K562 (cell line): Measurements from ENCODE around the gene SP6. TPM values are rescaled to one million over a fixed set of nuclear protein-coding genes. Genes with fewer than 3 reads are reported as not detected.

Source experiments
- KLF16 ChIP-seq: IDR thresholded peaks from 2 replicates; pipeline ENCODE4 v1.6.1; 2016; ENCODE audit warnings: antibody characterized with exemption
- MAFK ChIP-seq: IDR thresholded peaks from 2 replicates; pipeline ENCODE4 v1.6.1; 2011; ENCODE audit warnings: low read length, improper control_type of control experiment
- MYC ChIP-seq, 2 experiments: fragments of 250-450 bp in 1 of 2; sonication (Bioruptor Pico) in 1 of 2; IDR thresholded peaks; 2 replicates each; pipeline versions ENCODE4 v1.5.1 to v1.6.1; 2012 to 2021; ENCODE audit warnings: low read depth in 2 of 2, borderline replicate concordance in 1 of 2, improper control_type of control experiment in 1 of 2, low read length in 1 of 2, mild to moderate bottlenecking in 1 of 2, moderate library complexity in 1 of 2
- NR2C1 ChIP-seq, 2 experiments: fragments of 450-650 bp; IDR thresholded peaks; 2 replicates each; pipeline ENCODE4 v1.6.1; 2017; ENCODE audit warnings: mild to moderate bottlenecking in 2 of 2, antibody characterized with exemption in 1 of 2, inconsistent platforms in 1 of 2, missing compliant biosample characterization in 1 of 2, missing genetic modification characterization in 1 of 2
- NR2C2 ChIP-seq, 2 experiments: fragments of 200-800 bp in 1 of 2; sonication (Bioruptor generic) in 1 of 2; sonication (generic) in 1 of 2; formaldehyde crosslinking in 1 of 2; IDR thresholded peaks; 2 replicates each; pipeline versions ENCODE4 v1.6.1 to v1.8.0; 2016 to 2022; ENCODE audit warnings: mild to moderate bottlenecking in 1 of 2, missing compliant biosample characterization in 1 of 2, missing genetic modification characterization in 1 of 2, missing genetic modification reagents in 1 of 2
- PCBP1 ChIP-seq: fragments of 200-400 bp; formaldehyde crosslinking; IDR thresholded peaks from 2 replicates; pipeline ENCODE4 v1.6.1; 2018; ENCODE audit warnings: mild to moderate bottlenecking, low read depth, low read length; ENCODE audit not compliant: poor library complexity, severe bottlenecking
- PML ChIP-seq: IDR thresholded peaks from 2 replicates; pipeline ENCODE4 v1.6.1; 2012; ENCODE audit warnings: low read length, inconsistent platforms
- RCOR1 ChIP-seq, 2 experiments: IDR thresholded peaks; 2 replicates each; pipeline ENCODE4 v1.6.1; 2012; ENCODE audit warnings: low read depth in 2 of 2, low read length in 2 of 2, borderline replicate concordance in 1 of 2, improper control_type of control experiment in 1 of 2
- TCF7 ChIP-seq: sonication (generic); IDR thresholded peaks from 2 replicates; pipeline ENCODE4 v1.6.1; 2016; ENCODE audit warnings: antibody characterized with exemption, borderline replicate concordance
- ZNF23 ChIP-seq: fragments of 250-450 bp; sonication (Bioruptor Pico); IDR thresholded peaks from 2 replicates; pipeline ENCODE4 v1.4.0; 2020; ENCODE audit warnings: mild to moderate bottlenecking
- ZSCAN29 ChIP-seq: fragments of 450-650 bp; IDR thresholded peaks from 2 replicates; pipeline ENCODE4 v1.6.1; 2017
- polyA plus RNA-seq, 8 experiments: library from polyadenylated mRNA; depleted of rRNA in 4 of 8; stranded (reverse) in 5 of 8; unstranded in 3 of 8; fragments of >200 nt; fragmentation: Nextera tagmentation in 2 of 8; fragmentation: Illumina TruSeq in 1 of 8; extraction: Ambion mirVana in 2 of 8; extraction: Trizol in 1 of 8; gene quantifications; 2 replicates each; pipeline versions ENCODE4 v1.2.1 to v1.2.3, GENCODE V29; 2011 to 2014; ENCODE audit warnings: inconsistent platforms in 1 of 8, missing spikeins in 1 of 8
- total RNA-seq, 7 experiments: library from RNA; depleted of rRNA in 6 of 7; stranded (reverse); fragments of >200 nt in 6 of 7; fragmentation: Illumina TruSeq in 2 of 7; extraction: Trizol in 2 of 7; gene quantifications; 2 replicates each; pipeline versions ENCODE4 v1.2.1 to v1.2.3, GENCODE V29; 2011 to 2021; ENCODE audit warnings: low replicate concordance in 1 of 7
- TF ChIP-seq, protein P1 (sequence below): fragments of 450-650 bp; IDR thresholded peaks from 2 replicates; pipeline ENCODE4 v1.6.1; 2017; ENCODE audit warnings: mild to moderate bottlenecking, moderate library complexity
- TF ChIP-seq, protein P2 (sequence below), 3 experiments: IDR thresholded peaks in 2 of 3; conservative IDR thresholded peaks in 1 of 3; 2 replicates each; pipeline ENCODE4 v1.5.1; 2011 to 2012; ENCODE audit warnings: low read length in 3 of 3, mild to moderate bottlenecking in 3 of 3, control low read depth in 2 of 3, improper control_type of control experiment in 1 of 3, inconsistent platforms in 1 of 3, low read depth in 1 of 3, mixed read lengths in 1 of 3, moderate library complexity in 1 of 3; ENCODE audit not compliant: insufficient read depth in 2 of 3
- TF ChIP-seq, protein P3 (sequence below), 2 experiments: fragments of 450-650 bp; formaldehyde crosslinking in 1 of 2; IDR thresholded peaks; 2 replicates each; pipeline versions ENCODE4 v1.4.0 to v1.6.1; 2014 to 2020; ENCODE audit warnings: mild to moderate bottlenecking in 2 of 2, borderline replicate concordance in 1 of 2, low read depth in 1 of 2

The SP6 gene
- total and polyA plus RNA-seq, 9 of the 15 experiments (the other 6 are each of a cell fraction or from before 2014, with no cell fraction given): 0.11 to 7.9 (median 2.2) TPM

DNA sequence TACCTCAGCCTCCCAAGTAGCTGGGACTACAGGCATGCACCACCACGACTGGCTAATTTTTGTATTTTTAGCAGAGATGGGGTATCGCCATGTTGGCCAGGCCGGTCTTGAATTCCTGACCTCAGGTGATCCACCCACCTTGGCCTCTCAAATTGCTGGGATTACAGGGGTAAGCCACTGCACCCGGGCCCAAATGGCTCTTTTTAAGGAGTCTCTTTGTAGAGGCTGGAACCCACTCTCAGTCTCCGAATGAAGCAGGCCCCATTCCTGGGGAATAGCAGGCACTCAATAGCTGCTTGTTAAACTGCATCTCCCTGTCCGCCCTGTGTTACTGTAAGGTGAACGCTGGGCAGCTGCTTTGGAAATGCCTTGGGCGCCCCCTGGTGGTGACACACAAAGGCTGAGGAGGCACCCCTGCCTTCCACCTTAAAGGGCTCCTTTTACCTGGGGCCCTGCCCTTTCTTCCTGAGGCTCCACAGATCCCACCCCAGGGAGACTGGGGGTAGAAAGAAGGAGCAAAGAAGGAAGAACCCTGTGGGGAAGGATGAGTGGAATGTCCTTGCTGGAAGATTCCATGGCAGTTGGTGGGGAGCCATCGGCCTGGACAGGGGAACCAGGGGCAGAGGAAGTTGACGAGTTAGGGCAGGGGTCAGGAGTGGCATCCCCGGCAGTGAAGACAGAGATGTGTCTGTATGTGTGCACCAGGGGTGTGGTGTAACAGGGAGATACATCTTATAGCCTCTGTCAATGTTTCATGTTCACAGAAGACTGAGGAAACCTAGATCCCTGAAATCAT is 39.0 kb upstream of the SP6 start (continued):
- TF ChIP-seq, protein P1, sequence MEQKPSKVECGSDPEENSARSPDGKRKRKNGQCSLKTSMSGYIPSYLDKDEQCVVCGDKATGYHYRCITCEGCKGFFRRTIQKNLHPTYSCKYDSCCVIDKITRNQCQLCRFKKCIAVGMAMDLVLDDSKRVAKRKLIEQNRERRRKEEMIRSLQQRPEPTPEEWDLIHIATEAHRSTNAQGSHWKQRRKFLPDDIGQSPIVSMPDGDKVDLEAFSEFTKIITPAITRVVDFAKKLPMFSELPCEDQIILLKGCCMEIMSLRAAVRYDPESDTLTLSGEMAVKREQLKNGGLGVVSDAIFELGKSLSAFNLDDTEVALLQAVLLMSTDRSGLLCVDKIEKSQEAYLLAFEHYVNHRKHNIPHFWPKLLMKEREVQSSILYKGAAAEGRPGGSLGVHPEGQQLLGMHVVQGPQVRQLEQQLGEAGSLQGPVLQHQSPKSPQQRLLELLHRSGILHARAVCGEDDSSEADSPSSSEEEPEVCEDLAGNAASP: no peak
- TF ChIP-seq NR2C1 (IDR thresholded peaks at IDR 0.05) (no peak), NR2C1 (tag; IDR thresholded peaks at IDR 0.05) (no peak), TCF7 (no peak; the same call in 1 of the 2 replicates), ZSCAN29 (0 out of 2 replicates have a peak, but pooled peaks have one; percentile 26), RCOR1 (IDR thresholded peaks at IDR 0.05; ENCODE audit: borderline replicate concordance in 1 of 2, low read depth in 2 of 2, low read length in 2 of 2) (peak in 1 of 2 experiments; percentile 57; a peak in 1 of 4 replicates), ZNF23 (CRISPR knock-in tag) (no peak), MYC (IDR thresholded peaks at IDR 0.05; ENCODE audit: low read depth, low read length) (0 out of 2 replicates have a peak, but pooled peaks have one; percentile 20), MYC (CRISPR knock-in tag; IDR thresholded peaks at IDR 0.05; ENCODE audit: borderline replicate concordance, low read depth) (no peak), MAFK (no peak), NR2C2 (CRISPR knock-in tag; IDR thresholded peaks at IDR 0.05) (no peak), NR2C2 (tag; IDR thresholded peaks at IDR 0.05) (peak; percentile 54), PCBP1 (no peak), KLF16 (peak; percentile 36; the same call in 1 of the 2 replicates), PML (no peak)
- TF ChIP-seq, protein P2, sequence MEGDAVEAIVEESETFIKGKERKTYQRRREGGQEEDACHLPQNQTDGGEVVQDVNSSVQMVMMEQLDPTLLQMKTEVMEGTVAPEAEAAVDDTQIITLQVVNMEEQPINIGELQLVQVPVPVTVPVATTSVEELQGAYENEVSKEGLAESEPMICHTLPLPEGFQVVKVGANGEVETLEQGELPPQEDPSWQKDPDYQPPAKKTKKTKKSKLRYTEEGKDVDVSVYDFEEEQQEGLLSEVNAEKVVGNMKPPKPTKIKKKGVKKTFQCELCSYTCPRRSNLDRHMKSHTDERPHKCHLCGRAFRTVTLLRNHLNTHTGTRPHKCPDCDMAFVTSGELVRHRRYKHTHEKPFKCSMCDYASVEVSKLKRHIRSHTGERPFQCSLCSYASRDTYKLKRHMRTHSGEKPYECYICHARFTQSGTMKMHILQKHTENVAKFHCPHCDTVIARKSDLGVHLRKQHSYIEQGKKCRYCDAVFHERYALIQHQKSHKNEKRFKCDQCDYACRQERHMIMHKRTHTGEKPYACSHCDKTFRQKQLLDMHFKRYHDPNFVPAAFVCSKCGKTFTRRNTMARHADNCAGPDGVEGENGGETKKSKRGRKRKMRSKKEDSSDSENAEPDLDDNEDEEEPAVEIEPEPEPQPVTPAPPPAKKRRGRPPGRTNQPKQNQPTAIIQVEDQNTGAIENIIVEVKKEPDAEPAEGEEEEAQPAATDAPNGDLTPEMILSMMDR (IDR thresholded peaks at IDR 0.05 in 2 of 3, conservative IDR thresholded peaks at IDR 0.05 in 1 of 3; ENCODE audit: insufficient read depth in 2 of 3, low read depth in 1 of 3, low read length in 3 of 3): peak; percentile 93 to 97 (median 96)
- TF ChIP-seq, protein P3, sequence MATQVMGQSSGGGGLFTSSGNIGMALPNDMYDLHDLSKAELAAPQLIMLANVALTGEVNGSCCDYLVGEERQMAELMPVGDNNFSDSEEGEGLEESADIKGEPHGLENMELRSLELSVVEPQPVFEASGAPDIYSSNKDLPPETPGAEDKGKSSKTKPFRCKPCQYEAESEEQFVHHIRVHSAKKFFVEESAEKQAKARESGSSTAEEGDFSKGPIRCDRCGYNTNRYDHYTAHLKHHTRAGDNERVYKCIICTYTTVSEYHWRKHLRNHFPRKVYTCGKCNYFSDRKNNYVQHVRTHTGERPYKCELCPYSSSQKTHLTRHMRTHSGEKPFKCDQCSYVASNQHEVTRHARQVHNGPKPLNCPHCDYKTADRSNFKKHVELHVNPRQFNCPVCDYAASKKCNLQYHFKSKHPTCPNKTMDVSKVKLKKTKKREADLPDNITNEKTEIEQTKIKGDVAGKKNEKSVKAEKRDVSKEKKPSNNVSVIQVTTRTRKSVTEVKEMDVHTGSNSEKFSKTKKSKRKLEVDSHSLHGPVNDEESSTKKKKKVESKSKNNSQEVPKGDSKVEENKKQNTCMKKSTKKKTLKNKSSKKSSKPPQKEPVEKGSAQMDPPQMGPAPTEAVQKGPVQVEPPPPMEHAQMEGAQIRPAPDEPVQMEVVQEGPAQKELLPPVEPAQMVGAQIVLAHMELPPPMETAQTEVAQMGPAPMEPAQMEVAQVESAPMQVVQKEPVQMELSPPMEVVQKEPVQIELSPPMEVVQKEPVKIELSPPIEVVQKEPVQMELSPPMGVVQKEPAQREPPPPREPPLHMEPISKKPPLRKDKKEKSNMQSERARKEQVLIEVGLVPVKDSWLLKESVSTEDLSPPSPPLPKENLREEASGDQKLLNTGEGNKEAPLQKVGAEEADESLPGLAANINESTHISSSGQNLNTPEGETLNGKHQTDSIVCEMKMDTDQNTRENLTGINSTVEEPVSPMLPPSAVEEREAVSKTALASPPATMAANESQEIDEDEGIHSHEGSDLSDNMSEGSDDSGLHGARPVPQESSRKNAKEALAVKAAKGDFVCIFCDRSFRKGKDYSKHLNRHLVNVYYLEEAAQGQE (IDR thresholded peaks at IDR 0.05; ENCODE audit: borderline replicate concordance): peak; percentile 97
- TF ChIP-seq, protein P3 (CRISPR knock-in tag; IDR thresholded peaks at IDR 0.05; ENCODE audit: low read depth): no peak
